NOMO-1 treated with DMSO at 0.1 percent for 48 hours (cell line): ENCODE data around the gene MRPL21.

Experiments used
- DNase-seq: peaks from one replicate; lab custom pipeline; 2025; ENCODE audit not compliant: unreplicated experiment; lab: John Stamatoyannopoulos, UW

The MRPL21 gene

GRCh38 chr11:68935516-68936357 is 32.1 kb upstream of the MRPL21 start:
- no peak for DNase-seq

- DNase-seq: no peak
Observed at GRCh38 chr11:68935066-68935465, 31.4 kb upstream of the MRPL21 start.

GRCh38 chr11:68934666-68935065 is 31.0 kb upstream of the MRPL21 start:
- DNase-seq: no peak

- DNase-seq: no peak
Observed at GRCh38 chr11:68934321-68934645, 30.7 kb upstream of the MRPL21 start.

- DNase-seq: no peak
Observed at GRCh38 chr11:68933605-68934320, 30.1 kb upstream of the MRPL21 start.

- DNase-seq: no peak
Observed at GRCh38 chr11:68932933-68933577, 29.4 kb upstream of the MRPL21 start.

GRCh38 chr11:68932358-68932757 is 28.7 kb upstream of the MRPL21 start:
- no peak for DNase-seq

GRCh38 chr11:68931911-68932310 is 28.3 kb upstream of the MRPL21 start:
- DNase-seq: no peak

- DNase-seq: no peak
Observed at GRCh38 chr11:68930991-68931855, 27.6 kb upstream of the MRPL21 start.

- no peak for DNase-seq
Observed at GRCh38 chr11:68929706-68930570, 26.3 kb upstream of the MRPL21 start.

GRCh38 chr11:68929135-68929534 is 25.5 kb upstream of the MRPL21 start:
- DNase-seq: no peak

- no peak for DNase-seq
Observed at GRCh38 chr11:68928136-68928880, 24.7 kb upstream of the MRPL21 start.

GRCh38 chr11:68927280-68928135 is 23.9 kb upstream of the MRPL21 start:
- DNase-seq: peak; percentile 83

GRCh38 chr11:68925611-68926010 is 22.0 kb upstream of the MRPL21 start:
- no peak for DNase-seq

GRCh38 chr11:68924073-68924925 is 20.7 kb upstream of the MRPL21 start:
- DNase-seq: no peak

- DNase-seq: no peak
Observed at GRCh38 chr11:68923614-68924013, 20.0 kb upstream of the MRPL21 start.

- DNase-seq: no peak
Observed at GRCh38 chr11:68916439-68916838, 12.8 kb upstream of the MRPL21 start.

GRCh38 chr11:68914761-68915160 is 11.1 kb upstream of the MRPL21 start:
- DNase-seq: no peak
